HCT116 (cell line): ENCODE results near the gene CXCL11. TPM values are rescaled to one million over a fixed set of nuclear protein-coding genes. Genes with fewer than 3 reads are reported as not detected.

Experiments used
- ATAC-seq: fragments of 200-7000 bp; cut with Tn5 transposase; 2 replicates; pipeline ENCODE4 v1.9.1; 2020; ENCODE audit warnings: mild to moderate bottlenecking, moderate library complexity
- BruUV-seq: library from RNA; stranded (reverse); fragments of 400-500 nt; replicated peaks from 2 replicates; lab custom pipeline; 2021; lab: Mats Ljungman, UMichigan
- CTCF ChIA-PET: fragments of 300-600 bp; sonication (Branson Sonifier 250); formaldehyde crosslinking; loops from one replicate; lab custom pipeline; 2021; ENCODE audit warnings: antibody characterized with exemption; lab: Charles Lee
- POLR2A ChIA-PET: fragments of 300-600, 350-600 bp; sonication (Branson Sonifier 250); formaldehyde crosslinking; loops from one replicate; lab custom pipeline; 2021; ENCODE audit warnings: antibody characterized with exemption; lab: Charles Lee
- RAD21 ChIA-PET, 2 experiments: fragments of 300-600 bp; sonication (Branson Sonifier 250); formaldehyde crosslinking; loops; one replicate each; lab custom pipeline; 2023; ENCODE audit warnings: low total read pairs in 2 of 2; ENCODE audit not compliant: uncharacterized antibody in 2 of 2, unreplicated experiment in 2 of 2, low non-redundant PET in 1 of 2; lab: Charles Lee
- DNase-seq: peaks from one replicate; pipeline ENCODE4 v3.0.0-alpha.2; 2010; ENCODE audit warnings: low read depth, low spot score
- H2AFZ ChIP-seq: fragments of 200-600 bp; shearing (Covaris generic), sonication (generic); 2 replicates; pipeline ENCODE4 v1.6.1; 2017; ENCODE audit warnings: low read depth, mixed run types, mixed read lengths, antibody characterized with exemption, low read length; ENCODE audit not compliant: poor library complexity, severe bottlenecking
- H3K27ac ChIP-seq: 2 replicates; pipeline ENCODE4 v1.5.1; 2012; ENCODE audit warnings: low read depth, low read length
- H3K27me3 ChIP-seq: fragments of 200-600 bp; sonication (generic); 2 replicates; pipeline ENCODE4 v1.6.1; 2016; ENCODE audit warnings: mixed run types, low read length, mixed read lengths; ENCODE audit not compliant: insufficient read depth
- H3K36me3 ChIP-seq, 2 experiments: fragments of 200-500 bp in 1 of 2; fragments of 200-600 bp in 1 of 2; sonication (Bioruptor generic) in 1 of 2; sonication (generic) in 1 of 2; 2 replicates each; pipeline versions ENCODE4 v1.5.1 to v1.6.1; 2014 to 2016; ENCODE audit warnings: low read length in 2 of 2, inconsistent platforms in 1 of 2, mixed read lengths in 1 of 2, mixed run types in 1 of 2; ENCODE audit not compliant: insufficient read depth in 2 of 2, control insufficient read depth in 1 of 2
- H3K4me1 ChIP-seq, 2 experiments: fragments of 200-600 bp in 1 of 2; sonication (generic) in 1 of 2; 2 replicates each; pipeline versions ENCODE4 v1.5.1 to v1.6.1; 2012 to 2017; ENCODE audit warnings: low read length in 2 of 2, inconsistent platforms in 1 of 2, mild to moderate bottlenecking in 1 of 2, mixed read lengths in 1 of 2, mixed run types in 1 of 2, moderate library complexity in 1 of 2; ENCODE audit not compliant: insufficient read depth in 2 of 2, control insufficient read depth in 1 of 2
- H3K4me2 ChIP-seq: fragments of 200-600 bp; sonication (generic); 2 replicates; pipeline ENCODE4 v1.6.1; 2017; ENCODE audit warnings: mixed run types, low read length, mixed read lengths
- H3K4me3 ChIP-seq, 2 experiments: fragments of 200-600 bp in 1 of 2; sonication (generic) in 1 of 2; replicated peaks in 1 of 2; 2 replicates each; pipeline ENCODE4 v1.5.1; 2011 to 2016; ENCODE audit warnings: low read length in 2 of 2, control low read depth in 1 of 2, low read depth in 1 of 2, mild to moderate bottlenecking in 1 of 2, mixed read lengths in 1 of 2, mixed run types in 1 of 2
- H3K79me2 ChIP-seq: fragments of 200-600 bp; sonication (generic); 2 replicates; pipeline ENCODE4 v1.6.1; 2017; ENCODE audit warnings: mild to moderate bottlenecking, mixed run types, low read length, moderate library complexity, mixed read lengths; ENCODE audit not compliant: insufficient read depth
- H3K9ac ChIP-seq: fragments of 200-600 bp; sonication (generic); 2 replicates; pipeline ENCODE4 v1.6.1; 2016; ENCODE audit warnings: low read length, mixed read lengths
- H3K9me2 ChIP-seq: fragments of 200-600 bp; sonication (generic), shearing (Covaris generic); 2 replicates; pipeline ENCODE4 v1.6.1; 2017; ENCODE audit warnings: mixed run types, mild to moderate bottlenecking, moderate library complexity; ENCODE audit not compliant: insufficient read depth
- H3K9me3 ChIP-seq, 2 experiments: fragments of 200-500 bp in 1 of 2; fragments of 200-600 bp in 1 of 2; sonication (Bioruptor generic) in 1 of 2; sonication (generic) in 1 of 2; 2 replicates each; pipeline ENCODE4 v1.6.1; 2014 to 2017; ENCODE audit warnings: low read length in 2 of 2, mixed read lengths in 2 of 2, inconsistent platforms in 1 of 2, low read depth in 1 of 2, mild to moderate bottlenecking in 1 of 2, mixed run types in 1 of 2, moderate library complexity in 1 of 2; ENCODE audit not compliant: control insufficient read depth in 1 of 2, insufficient read depth in 1 of 2
- H4K20me1 ChIP-seq: fragments of 200-600 bp; sonication (generic), shearing (Covaris generic); 2 replicates; pipeline ENCODE4 v1.6.1; 2017; ENCODE audit warnings: mixed run types, mild to moderate bottlenecking, moderate library complexity; ENCODE audit not compliant: insufficient read depth
- CEBPB ChIP-seq: IDR thresholded peaks from 2 replicates; pipeline ENCODE4 v1.6.1; 2012; ENCODE audit warnings: low read depth
- CTCF ChIP-seq, 3 experiments: fragments of 200-600 bp in 1 of 3; sonication (generic) in 1 of 3; IDR thresholded peaks in 2 of 3; conservative IDR thresholded peaks in 1 of 3; 2 replicates each; pipeline ENCODE4 v1.5.1; 2012 to 2017; ENCODE audit warnings: low read depth in 2 of 3, low read length in 2 of 3, antibody characterized with exemption in 1 of 3, borderline replicate concordance in 1 of 3, control low read depth in 1 of 3, mild to moderate bottlenecking in 1 of 3, mixed read lengths in 1 of 3, mixed run types in 1 of 3, moderate library complexity in 1 of 3; ENCODE audit not compliant: insufficient read depth in 1 of 3
- ELF1 ChIP-seq: IDR thresholded peaks from 2 replicates; pipeline ENCODE4 v1.6.1; 2012; ENCODE audit warnings: low read depth, borderline replicate concordance
- EZH2phosphoT487 ChIP-seq: fragments of 200-600 bp; IDR thresholded peaks from 2 replicates; pipeline ENCODE4 v1.6.1; 2018; ENCODE audit warnings: antibody characterized with exemption, borderline replicate concordance
- JUND ChIP-seq: IDR thresholded peaks from 2 replicates; pipeline ENCODE4 v1.6.1; 2012
- SP1 ChIP-seq: IDR thresholded peaks from 2 replicates; pipeline ENCODE4 v1.6.1; 2012; ENCODE audit warnings: low read depth
- YY1 ChIP-seq: IDR thresholded peaks from 2 replicates; pipeline ENCODE4 v1.6.1; 2011; ENCODE audit warnings: low read length, low read depth, moderate library complexity, mild to moderate bottlenecking; ENCODE audit not compliant: insufficient replicate concordance; ENCODE audit errors: extremely low read depth
- intact Hi-C: fragments of 100-400 bp; cut with micrococcal nuclease; formaldehyde crosslinking; loops from 2 replicates; pipeline ENCODE4 v1.10.0; 2022
- total RNA-seq: library from RNA; stranded (reverse); gene quantifications from one replicate; pipeline ENCODE4 v1.2.1, GENCODE V29; 2021; ENCODE audit not compliant: unreplicated experiment
- TF ChIP-seq, protein P1 (sequence below): IDR thresholded peaks from 2 replicates; pipeline ENCODE4 v1.6.1; 2011; ENCODE audit warnings: mild to moderate bottlenecking, low read length, moderate library complexity; ENCODE audit not compliant: insufficient replicate concordance; ENCODE audit errors: extremely low read depth

CXCL11 gene
- total RNA-seq, 1 experiment from 2014 or later, result not detected

DNA sequence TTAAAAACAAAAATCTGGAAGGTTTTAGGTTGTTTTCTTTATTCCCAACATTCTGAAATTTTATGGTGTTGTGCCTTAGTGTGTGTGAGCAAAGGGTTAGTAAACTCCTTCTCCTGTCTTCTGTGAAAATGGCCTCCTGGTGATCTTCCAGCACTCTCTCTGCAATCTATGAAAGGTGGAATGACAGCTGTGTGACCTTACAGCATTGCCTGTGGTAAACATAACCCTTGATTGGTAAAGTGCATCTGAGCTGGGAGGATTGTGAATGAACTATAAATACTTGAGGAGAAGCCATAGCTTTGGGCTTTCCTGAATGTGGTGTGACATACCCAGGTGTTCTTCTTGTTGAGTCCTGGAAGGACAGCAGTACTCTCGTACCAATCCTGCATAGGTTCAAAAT lies 48.7 kb upstream of the CXCL11 start:
- no peak for ATAC-seq
- Histone ChIP-seq H3K4me1 (peaks cover 3 to 11% of the 10 kb centered on the region in 2 experiments; a peak in 3 of 4 replicates), H3K36me3 (no peaks in the 10 kb centered on the region), H3K9me2 (no peaks in the 10 kb centered on the region), H3K9ac (no peak overlapping the region), H3K27me3 (no peaks in the 10 kb centered on the region), H3K9me3 (no peaks in the 10 kb centered on the region), H4K20me1 (no peaks in the 10 kb centered on the region), H3K79me2 (no peaks in the 10 kb centered on the region), H3K4me3 (no peak overlapping the region), H3K4me2 (no peak overlapping the region), H2AFZ (no peak overlapping the region), H3K27ac (no peak overlapping the region)
- no peak for TF ChIP-seq EZH2phosphoT487
- no peak for TF ChIP-seq YY1
- no peak for TF ChIP-seq SP1
- TF ChIP-seq, protein P1, sequence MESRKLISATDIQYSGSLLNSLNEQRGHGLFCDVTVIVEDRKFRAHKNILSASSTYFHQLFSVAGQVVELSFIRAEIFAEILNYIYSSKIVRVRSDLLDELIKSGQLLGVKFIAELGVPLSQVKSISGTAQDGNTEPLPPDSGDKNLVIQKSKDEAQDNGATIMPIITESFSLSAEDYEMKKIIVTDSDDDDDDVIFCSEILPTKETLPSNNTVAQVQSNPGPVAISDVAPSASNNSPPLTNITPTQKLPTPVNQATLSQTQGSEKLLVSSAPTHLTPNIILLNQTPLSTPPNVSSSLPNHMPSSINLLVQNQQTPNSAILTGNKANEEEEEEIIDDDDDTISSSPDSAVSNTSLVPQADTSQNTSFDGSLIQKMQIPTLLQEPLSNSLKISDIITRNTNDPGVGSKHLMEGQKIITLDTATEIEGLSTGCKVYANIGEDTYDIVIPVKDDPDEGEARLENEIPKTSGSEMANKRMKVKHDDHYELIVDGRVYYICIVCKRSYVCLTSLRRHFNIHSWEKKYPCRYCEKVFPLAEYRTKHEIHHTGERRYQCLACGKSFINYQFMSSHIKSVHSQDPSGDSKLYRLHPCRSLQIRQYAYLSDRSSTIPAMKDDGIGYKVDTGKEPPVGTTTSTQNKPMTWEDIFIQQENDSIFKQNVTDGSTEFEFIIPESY, result no peak
- no peak for TF ChIP-seq CTCF (IDR thresholded peaks at IDR 0.05 in 2 of 3, conservative IDR thresholded peaks at IDR 0.05 in 1 of 3; ENCODE audit: borderline replicate concordance in 1 of 3, insufficient read depth in 1 of 3, low read depth in 2 of 3, low read length in 2 of 3)
- TF ChIP-seq CEBPB, result no peak
- no peak for TF ChIP-seq JUND
- no peak for TF ChIP-seq ELF1
- RAD21 ChIA-PET, result no interaction called here
- POLR2A ChIA-PET, result no interaction called here
- BruUV-seq, result no TSS peak
- DNase-seq, result no peak
- CTCF ChIA-PET, result no interaction called here
- intact Hi-C loops, result no loop called here
